OCI-LY1 (cell line): Measurements from ENCODE around the gene CACNB1.

ENCODE experiments used
- H2AFZ ChIP-seq: fragments of 200-600 bp; sonication (generic), shearing (Covaris generic); 2 replicates; pipeline ENCODE4 v1.6.0; 2014; ENCODE audit warnings: antibody characterized with exemption, mild to moderate bottlenecking, low read length
- H3F3A ChIP-seq: fragments of 200-600 bp; sonication (generic), shearing (Covaris generic); 2 replicates; pipeline ENCODE4 v1.6.0; 2014; ENCODE audit warnings: mild to moderate bottlenecking, antibody characterized with exemption, low read length, moderate library complexity; ENCODE audit not compliant: insufficient read depth
- H3K27ac ChIP-seq: fragments of 200-600 bp; sonication (generic); 2 replicates; pipeline ENCODE4 v1.5.1; 2014; ENCODE audit warnings: low read length, mixed run types, mild to moderate bottlenecking, low read depth; ENCODE audit not compliant: poor library complexity, severe bottlenecking
- H3K27me3 ChIP-seq: fragments of 200-600 bp; sonication (generic); 2 replicates; pipeline ENCODE4 v1.6.0; 2014; ENCODE audit warnings: antibody characterized with exemption, mild to moderate bottlenecking, low read length, moderate library complexity; ENCODE audit not compliant: insufficient read depth
- H3K36me3 ChIP-seq: fragments of 200-600 bp; sonication (generic); 2 replicates; pipeline ENCODE4 v1.6.1; 2014; ENCODE audit warnings: mild to moderate bottlenecking, antibody characterized with exemption, low read length, moderate library complexity, mixed read lengths; ENCODE audit not compliant: insufficient read depth
- H3K4me1 ChIP-seq: fragments of 200-600 bp; sonication (generic); 2 replicates; pipeline ENCODE4 v1.5.1; 2014; ENCODE audit warnings: mild to moderate bottlenecking, low read length, moderate library complexity; ENCODE audit not compliant: insufficient read depth, severe bottlenecking
- H3K4me2 ChIP-seq: fragments of 200-600 bp; sonication (generic), shearing (Covaris generic); 2 replicates; pipeline ENCODE4 v1.6.1; 2014; ENCODE audit warnings: low read length
- H3K4me3 ChIP-seq: fragments of 200-600 bp; sonication (generic); 2 replicates; pipeline ENCODE4 v1.5.1; 2014; ENCODE audit warnings: low read length, low read depth, mild to moderate bottlenecking, mixed read lengths; ENCODE audit not compliant: poor library complexity, severe bottlenecking
- H3K79me2 ChIP-seq: fragments of 200-600 bp; shearing (Covaris generic); 2 replicates; pipeline ENCODE4 v1.6.1; 2016; ENCODE audit warnings: mixed run types, low read length, mixed read lengths; ENCODE audit not compliant: insufficient read depth
- H3K9ac ChIP-seq: fragments of 200-600 bp; sonication (generic), shearing (Covaris generic); 2 replicates; pipeline ENCODE4 v1.6.1; 2014; ENCODE audit warnings: mild to moderate bottlenecking, low read length, mixed read lengths
- H3K9me2 ChIP-seq: fragments of 200-600 bp; sonication (generic), shearing (Covaris generic); 2 replicates; pipeline ENCODE4 v1.6.1; 2014; ENCODE audit warnings: low read depth, mild to moderate bottlenecking, low read length, mixed read lengths
- H3K9me3 ChIP-seq: fragments of 200-600 bp; shearing (Covaris generic); 2 replicates; pipeline ENCODE4 v1.6.1; 2014; ENCODE audit warnings: low read length, mixed read lengths
- H4K20me1 ChIP-seq: fragments of 200-600 bp; sonication (generic), shearing (Covaris generic); 2 replicates; pipeline ENCODE4 v1.6.0; 2016; ENCODE audit warnings: mild to moderate bottlenecking, low read length; ENCODE audit not compliant: insufficient read depth
- EZH2 ChIP-seq: fragments of 200-600 bp; sonication (generic), shearing (Covaris generic); IDR thresholded peaks from 2 replicates; pipeline ENCODE4 v1.8.0; 2017; ENCODE audit warnings: borderline replicate concordance, mixed run types, mild to moderate bottlenecking, antibody characterized with exemption, low read length, moderate library complexity, mixed read lengths
- TF ChIP-seq, protein P1 (sequence below): fragments of 200-600 bp; sonication (generic), shearing (Covaris generic); IDR thresholded peaks from 2 replicates; pipeline ENCODE4 v1.5.1; 2017; ENCODE audit warnings: mild to moderate bottlenecking, antibody characterized with exemption, low read length, moderate library complexity, mixed read lengths

CACNB1 gene

DNA sequence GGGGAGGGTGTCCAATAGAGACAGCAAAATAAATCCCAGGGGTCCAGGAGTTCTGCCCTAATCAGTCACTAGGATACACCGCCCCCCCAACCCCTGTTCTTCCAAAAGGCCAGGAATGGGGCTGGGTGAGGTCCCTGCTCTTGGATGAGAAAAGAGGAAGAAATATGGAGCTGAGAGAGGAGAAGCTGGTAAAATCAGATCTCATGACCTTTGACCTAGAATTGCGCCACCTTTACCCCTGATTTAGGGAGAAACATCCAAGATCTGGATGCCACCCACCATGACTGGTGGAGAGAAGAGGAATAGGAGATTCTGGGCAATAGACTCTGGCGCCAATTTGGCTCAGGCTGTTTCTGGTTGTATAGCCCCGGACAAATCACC is 707 bp upstream of the CACNB1 start:
- Histone ChIP-seq H3K27me3 (no peaks in the 10 kb centered on the region), H4K20me1 (no peaks in the 10 kb centered on the region)

DNA sequence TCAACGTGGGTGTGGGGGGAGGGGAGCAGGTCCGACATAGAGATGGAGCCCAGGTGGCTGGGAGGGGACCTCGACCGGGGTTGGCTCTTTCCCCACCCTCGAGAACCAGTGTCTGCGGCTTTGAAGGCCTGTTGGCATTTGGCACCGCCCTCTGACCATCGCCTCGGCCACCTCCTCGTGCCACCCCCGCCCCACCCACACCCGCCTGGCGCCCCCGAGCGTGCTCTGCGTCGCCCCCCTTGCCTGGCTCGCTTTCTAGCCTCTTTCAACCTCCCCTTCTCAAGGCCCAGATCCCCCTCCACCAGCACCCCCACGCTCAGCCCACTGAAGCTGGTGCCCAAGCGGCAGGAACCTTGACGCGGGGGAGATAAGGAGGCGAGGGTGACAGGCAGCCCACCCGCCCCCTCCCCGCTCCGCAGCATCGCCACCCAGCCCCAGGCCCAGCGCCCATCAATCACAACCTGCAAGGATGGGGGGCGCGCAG is 619 bp downstream of the CACNB1 start:
- no peaks in the 10 kb centered on the region for H3K9me3 ChIP-seq
- H3K36me3 ChIP-seq, result peaks cover 42% of the 10 kb centered on the region
- no peak for TF ChIP-seq EZH2
- TF ChIP-seq, protein P1, sequence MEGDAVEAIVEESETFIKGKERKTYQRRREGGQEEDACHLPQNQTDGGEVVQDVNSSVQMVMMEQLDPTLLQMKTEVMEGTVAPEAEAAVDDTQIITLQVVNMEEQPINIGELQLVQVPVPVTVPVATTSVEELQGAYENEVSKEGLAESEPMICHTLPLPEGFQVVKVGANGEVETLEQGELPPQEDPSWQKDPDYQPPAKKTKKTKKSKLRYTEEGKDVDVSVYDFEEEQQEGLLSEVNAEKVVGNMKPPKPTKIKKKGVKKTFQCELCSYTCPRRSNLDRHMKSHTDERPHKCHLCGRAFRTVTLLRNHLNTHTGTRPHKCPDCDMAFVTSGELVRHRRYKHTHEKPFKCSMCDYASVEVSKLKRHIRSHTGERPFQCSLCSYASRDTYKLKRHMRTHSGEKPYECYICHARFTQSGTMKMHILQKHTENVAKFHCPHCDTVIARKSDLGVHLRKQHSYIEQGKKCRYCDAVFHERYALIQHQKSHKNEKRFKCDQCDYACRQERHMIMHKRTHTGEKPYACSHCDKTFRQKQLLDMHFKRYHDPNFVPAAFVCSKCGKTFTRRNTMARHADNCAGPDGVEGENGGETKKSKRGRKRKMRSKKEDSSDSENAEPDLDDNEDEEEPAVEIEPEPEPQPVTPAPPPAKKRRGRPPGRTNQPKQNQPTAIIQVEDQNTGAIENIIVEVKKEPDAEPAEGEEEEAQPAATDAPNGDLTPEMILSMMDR, result no peak
- H3K79me2 ChIP-seq, result peaks cover 12% of the 10 kb centered on the region
- no peaks in the 10 kb centered on the region for H3K27me3 ChIP-seq
- H3K9me2 ChIP-seq, result no peaks in the 10 kb centered on the region
- no peaks in the 10 kb centered on the region for H4K20me1 ChIP-seq
- H3K9ac ChIP-seq, result peak overlapping the region; percentile 73
- H3K4me2 ChIP-seq, result peak overlapping the region; percentile 99
- peak overlapping the region; percentile 69 for H3K4me3 ChIP-seq
- peak overlapping the region; percentile 82 for H3K27ac ChIP-seq
- H3K4me1 ChIP-seq, result peaks cover 50% of the 10 kb centered on the region
- peaks cover 9% of the 10 kb centered on the region; the same call in 1 of the 2 replicates for H3F3A ChIP-seq
- H2AFZ ChIP-seq, result no peak overlapping the region

More for the DNA sequence above, 707 bp upstream of the CACNB1 start:
- Histone ChIP-seq H3K4me1 (peaks cover 60% of the 10 kb centered on the region), H3F3A (peaks cover 15% of the 10 kb centered on the region; the same call in 1 of the 2 replicates), H3K9me2 (no peaks in the 10 kb centered on the region), H3K36me3 (peaks cover 41% of the 10 kb centered on the region), H3K9ac (peak overlapping the region; percentile 73), H2AFZ (no peak overlapping the region), H3K9me3 (no peaks in the 10 kb centered on the region), H3K27ac (peak overlapping the region; percentile 81), H3K79me2 (peaks cover 12% of the 10 kb centered on the region), H3K4me3 (peak overlapping the region; percentile 69), H3K4me2 (peak overlapping the region; percentile 99)
- no peak for TF ChIP-seq EZH2
- TF ChIP-seq, protein P1, result no peak

DNA sequence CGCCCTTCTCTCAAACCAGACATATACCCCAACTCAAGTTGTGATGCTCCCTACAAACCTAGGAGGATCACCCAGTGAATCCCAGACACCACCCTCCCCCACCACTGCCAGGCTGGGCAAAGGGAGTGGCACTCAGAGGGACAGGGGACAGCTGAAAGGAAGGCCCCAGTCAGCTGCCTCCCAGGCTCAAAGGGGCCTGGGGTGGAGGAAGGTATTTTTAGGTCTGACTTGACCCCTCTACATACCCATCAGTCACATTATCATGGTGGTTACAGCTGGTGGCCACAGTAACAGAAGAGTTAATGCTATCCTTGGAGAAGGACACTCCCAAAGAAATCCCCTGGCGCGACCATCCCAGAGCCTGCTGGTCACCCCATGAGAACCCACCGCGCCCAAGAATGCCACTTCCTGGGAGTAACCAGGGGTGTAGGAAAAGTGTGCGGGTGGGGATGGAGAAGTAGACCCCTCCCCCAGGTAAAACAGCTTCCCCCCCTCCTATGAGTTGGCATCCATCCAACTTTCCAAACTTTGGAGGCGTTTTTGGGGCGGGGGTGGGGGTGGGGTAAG is 1.1 kb downstream of the CACNB1 start:
- H3K4me3 ChIP-seq, result peak overlapping the region; percentile 69
- H2AFZ ChIP-seq, result no peak overlapping the region
- TF ChIP-seq, protein P1, result no peak
- TF ChIP-seq EZH2, result no peak
- H3F3A ChIP-seq, result peaks cover 9% of the 10 kb centered on the region; the same call in 1 of the 2 replicates
- peaks cover 12% of the 10 kb centered on the region for H3K79me2 ChIP-seq
- no peaks in the 10 kb centered on the region for H3K9me3 ChIP-seq
- H4K20me1 ChIP-seq, result no peaks in the 10 kb centered on the region
- H3K27ac ChIP-seq, result peak overlapping the region; percentile 82
- H3K9me2 ChIP-seq, result no peaks in the 10 kb centered on the region
- peak overlapping the region; percentile 53 for H3K9ac ChIP-seq
- H3K36me3 ChIP-seq, result peaks cover 42% of the 10 kb centered on the region
- H3K27me3 ChIP-seq, result no peaks in the 10 kb centered on the region
- H3K4me1 ChIP-seq, result peaks cover 45% of the 10 kb centered on the region
- peak overlapping the region; percentile 99 for H3K4me2 ChIP-seq
